ENCODE results near the gene SCARF2.
"Not testable (repeated sequence)": the region's sequence is repeated elsewhere in the genome, so short reads cannot be mapped to it uniquely, and the experiment has no call there.

SCARF2 gene

DNA sequence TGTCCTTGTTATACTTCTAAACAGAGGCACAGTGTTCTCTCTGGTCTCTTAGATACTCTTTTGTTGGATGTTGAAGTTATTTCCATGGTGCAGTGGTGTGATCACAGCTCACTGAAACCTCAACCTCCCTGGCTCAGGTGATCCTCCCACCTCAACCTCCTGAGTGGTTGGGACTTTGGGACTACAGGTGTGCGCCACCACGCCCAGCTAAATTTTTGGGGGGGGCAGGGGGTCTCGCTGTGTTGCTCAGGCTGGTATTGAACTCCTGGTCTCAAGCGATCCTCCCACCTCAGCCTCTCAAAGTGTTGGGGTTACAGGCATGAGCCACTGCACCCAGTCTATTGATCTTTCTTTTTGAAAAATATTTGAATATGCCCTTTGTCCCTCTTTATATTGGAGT is 28.7 kb downstream of the SCARF2 start:
- DNase-seq = no peak

DNA sequence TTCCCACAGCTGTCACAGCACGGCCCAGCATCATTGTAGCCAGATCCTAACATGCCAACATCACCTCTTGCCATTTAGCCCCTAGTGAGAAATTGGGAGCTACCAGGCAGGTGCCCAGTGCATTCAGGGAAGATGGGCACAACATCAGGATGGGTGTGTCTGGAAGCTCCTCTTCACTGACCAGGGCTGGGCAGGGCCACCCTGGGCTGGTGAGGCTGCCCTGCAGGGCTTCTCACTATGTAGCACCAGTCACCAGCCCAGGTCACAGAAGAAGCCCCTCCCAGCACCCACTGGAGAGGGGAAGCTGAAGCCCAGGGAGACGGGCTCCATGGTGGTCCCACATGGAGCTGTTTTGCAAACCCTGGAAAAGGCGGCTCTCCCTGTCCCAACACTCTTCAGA is 29.8 kb downstream of the SCARF2 start:
- no peak for DNase-seq

DNA sequence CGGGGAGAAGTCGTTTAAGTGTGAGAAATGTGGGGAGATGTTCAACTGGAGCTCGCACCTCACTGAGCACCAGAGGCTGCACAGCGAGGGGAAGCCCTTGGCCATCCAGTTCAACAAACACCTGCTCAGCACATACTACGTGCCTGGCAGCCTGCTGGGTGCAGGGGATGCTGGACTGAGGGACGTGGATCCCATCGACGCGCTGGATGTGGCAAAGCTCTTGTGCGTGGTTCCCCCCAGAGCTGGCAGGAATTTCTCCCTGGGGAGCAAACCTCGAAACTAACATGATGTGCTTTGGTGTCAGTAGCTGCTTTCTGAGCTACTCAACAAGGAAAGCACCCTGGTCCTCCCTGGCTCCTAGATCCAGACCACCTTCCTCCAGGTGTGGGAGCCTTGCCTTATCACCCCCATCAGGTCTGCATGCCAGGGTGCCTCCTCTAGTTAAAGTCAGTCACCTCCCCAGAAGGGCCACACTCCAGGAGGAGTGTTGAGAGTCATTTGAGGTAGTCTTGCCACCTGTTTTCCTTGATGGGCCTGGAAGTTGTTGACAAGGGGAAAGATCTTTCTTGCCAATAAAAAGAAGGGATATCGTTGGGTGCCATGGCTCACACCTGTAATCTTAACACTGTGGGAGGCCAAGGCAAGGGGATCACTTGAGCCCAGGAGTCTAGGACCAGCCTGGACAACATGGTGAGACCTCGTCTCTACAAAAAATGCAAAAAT is 30.8 kb downstream of the SCARF2 start:
- DNase-seq = no peak

DNA sequence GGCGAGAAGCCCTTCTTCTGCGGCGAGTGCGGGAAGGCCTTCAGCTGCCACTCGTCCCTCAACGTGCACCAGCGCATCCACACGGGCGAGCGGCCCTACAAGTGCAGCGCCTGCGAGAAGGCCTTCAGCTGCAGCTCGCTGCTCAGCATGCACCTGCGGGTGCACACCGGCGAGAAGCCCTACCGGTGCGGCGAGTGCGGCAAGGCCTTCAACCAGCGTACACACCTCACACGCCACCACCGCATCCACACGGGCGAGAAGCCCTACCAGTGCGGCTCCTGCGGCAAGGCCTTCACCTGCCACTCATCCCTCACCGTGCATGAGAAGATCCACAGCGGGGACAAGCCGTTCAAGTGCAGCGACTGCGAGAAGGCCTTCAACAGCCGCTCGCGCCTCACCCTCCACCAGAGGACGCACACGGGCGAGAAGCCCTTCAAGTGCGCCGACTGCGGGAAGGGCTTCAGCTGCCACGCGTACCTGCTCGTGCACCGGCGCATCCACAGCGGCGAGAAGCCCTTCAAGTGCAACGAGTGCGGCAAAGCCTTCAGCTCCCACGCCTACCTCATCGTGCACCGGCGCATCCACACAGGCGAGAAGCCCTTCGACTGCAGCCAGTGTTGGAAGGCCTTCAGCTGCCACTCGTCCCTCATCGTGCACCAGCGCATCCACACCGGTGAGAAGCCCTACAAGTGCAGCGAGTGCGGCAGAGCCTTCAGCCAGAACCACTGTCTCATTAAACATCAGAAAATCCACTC is 31.5 kb downstream of the SCARF2 start:
- DNase-seq = no peak

DNA sequence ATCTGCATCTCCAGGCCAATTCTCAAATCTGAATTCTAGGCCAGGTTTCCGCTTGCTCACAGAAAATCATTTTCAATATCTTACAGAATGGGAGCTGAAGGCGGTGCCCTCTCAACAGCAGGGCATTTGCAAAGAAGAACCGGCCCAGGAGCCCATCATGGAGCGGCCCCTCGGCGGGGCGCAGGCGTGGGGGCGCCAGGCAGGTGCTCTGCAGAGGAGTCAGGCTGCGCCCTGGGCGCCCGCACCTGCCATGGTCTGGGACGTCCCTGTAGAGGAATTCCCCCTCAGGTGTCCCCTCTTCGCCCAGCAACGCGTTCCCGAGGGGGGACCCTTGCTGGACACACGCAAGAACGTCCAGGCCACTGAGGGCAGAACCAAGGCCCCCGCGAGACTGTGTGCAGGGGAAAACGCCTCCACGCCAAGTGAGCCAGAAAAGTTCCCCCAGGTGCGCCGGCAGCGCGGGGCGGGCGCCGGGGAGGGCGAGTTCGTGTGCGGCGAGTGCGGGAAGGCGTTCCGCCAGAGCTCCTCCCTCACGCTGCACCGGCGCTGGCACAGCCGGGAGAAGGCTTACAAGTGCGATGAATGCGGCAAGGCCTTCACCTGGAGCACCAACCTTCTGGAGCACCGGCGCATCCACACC is 32.2 kb downstream of the SCARF2 start:
- DNase-seq = no peak

DNA sequence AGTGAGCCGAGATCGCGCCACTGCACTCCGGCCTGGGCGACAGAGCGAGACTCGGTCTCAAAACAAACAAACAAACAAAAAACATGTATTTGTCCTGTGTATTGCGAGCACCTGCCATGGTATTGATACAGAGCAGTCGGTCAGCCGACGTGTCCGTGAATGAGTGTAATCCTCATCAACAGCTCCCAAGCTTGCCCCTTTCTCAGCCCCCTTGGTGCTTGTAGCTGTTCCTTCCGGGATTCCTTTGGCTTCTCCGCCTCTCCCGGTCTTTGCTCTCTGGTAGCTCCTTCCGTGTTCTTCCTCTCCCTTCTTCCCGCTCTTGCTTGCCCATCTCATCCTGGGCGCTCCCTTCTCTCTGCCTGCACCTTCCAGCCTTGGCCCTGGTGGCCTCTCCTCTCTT is 32.7 kb downstream of the SCARF2 start:
- DNase-seq = no peak

DNA sequence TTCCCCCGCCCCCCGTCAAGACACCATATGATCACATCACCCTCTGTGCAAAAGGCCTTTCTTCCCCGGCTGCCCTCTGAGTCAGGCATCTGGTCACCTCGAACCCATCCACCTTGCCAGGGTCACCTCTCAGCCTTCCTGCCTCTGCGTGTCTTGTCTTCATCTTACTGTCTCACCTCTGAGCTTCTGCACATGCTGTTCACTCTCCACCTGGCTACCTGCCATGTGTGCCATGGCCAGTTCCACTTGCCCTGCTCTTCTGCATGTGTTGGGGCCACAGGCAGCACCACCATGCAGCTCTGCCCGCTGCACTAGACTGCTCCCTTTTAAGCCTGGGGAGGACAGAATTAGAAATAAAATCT is 33.9 kb downstream of the SCARF2 start:
- DNase-seq = no peak

DNA sequence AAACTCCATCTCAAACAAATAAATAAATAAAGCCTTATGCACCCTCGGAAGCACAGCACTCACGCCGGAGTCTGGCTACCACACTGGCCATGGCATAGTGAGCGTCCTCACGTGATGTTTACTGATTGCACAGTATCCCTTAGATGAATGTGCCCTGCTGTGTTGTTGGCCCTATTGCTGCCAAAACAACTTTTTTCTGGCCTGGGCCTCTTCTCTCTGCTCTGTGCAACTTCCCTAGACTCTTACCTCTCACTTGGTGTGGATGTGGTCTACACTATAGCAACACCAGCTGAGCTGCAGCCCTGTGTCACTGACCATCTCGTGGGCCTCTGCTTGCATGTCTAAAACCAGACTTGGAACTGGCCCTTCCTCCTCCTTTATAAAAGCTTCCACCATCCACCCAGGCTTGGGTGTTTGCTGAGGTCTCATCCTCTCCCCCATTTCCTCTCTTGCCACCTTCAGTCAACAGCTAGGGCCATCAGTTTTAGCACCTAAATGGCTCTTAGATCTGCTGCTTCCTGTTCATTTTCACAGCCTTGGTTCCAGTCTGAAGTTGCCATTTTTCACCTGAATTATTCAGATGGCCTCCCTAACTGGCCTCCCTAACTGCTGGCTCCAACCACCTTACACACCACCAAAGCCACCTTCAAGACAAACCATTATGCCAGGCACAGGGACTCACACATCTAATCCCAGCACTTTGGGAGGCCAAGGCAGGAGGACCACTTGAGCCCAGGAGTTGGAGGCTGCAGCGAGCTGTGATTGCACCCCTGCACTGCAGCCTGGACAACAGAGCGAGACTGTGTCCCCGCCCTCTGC is 34.5 kb downstream of the SCARF2 start:
- DNase-seq = no peak

DNA sequence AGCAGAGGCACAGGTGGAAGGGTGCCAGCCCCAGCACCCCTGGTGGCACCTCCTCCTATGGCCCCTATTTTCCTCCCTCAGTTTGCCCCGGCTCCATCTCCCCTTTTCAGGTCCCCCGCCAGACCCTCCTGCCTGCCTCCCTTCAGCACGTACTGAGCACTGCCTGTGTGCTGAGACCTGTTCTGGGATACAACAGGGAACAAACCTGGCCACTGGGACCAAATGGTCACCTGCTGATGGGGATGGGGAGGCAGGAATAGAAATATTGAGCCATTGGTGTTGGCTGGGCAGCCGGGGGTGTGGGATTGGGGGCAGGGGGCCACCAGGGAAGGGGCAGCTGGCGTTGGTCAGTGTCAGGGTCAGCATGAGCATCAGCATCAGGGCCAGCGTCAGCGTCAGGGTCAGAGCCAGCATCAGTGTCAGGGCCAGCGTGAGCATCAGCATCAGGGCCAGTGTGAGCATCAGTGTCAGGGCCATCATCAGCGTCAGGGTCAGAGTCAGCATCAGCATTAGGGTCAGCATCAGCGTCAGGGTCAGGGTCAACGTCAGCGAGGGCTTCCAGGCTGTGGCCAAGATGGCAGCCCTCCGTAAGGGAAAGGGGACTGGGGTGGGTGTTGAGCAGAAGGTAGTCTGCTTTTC is 36.1 kb downstream of the SCARF2 start:
- no peak for DNase-seq

DNA sequence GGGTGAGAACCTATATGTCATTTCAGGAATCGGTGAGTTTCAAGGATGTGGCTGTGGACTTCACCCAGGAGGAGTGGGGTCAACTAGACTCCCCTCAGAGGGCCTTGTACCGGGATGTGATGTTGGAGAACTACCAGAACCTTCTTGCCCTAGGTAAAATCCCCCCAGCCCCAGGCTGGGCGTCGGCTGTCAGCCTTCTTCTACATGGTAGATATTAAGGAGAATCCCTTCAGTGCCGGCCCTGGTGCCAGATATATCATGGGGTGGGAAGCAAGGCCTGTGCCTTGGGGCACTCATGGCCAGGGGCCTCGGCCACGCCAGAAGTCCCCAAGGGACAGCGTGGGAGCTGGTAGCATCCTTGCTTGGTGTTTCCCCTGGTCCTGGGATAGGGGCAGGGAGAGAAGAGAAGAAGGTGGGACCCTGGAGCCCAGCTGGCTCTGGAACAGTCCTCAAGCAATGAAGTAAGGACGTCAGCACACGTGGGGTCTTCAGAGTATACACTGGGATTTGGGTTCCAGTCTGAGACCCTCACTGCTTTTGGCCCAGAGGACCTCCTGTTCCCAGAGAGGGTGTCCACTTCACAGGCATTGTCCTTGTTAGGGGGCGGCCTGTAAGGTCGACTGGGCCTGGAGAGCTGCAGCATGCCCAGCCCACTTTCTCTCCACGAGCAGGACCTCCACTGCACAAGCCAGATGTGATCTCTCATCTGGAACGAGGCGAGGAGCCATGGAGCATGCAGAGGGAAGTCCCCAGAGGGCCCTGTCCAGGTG is 36.8 kb downstream of the SCARF2 start:
- DNase-seq = no peak

DNA sequence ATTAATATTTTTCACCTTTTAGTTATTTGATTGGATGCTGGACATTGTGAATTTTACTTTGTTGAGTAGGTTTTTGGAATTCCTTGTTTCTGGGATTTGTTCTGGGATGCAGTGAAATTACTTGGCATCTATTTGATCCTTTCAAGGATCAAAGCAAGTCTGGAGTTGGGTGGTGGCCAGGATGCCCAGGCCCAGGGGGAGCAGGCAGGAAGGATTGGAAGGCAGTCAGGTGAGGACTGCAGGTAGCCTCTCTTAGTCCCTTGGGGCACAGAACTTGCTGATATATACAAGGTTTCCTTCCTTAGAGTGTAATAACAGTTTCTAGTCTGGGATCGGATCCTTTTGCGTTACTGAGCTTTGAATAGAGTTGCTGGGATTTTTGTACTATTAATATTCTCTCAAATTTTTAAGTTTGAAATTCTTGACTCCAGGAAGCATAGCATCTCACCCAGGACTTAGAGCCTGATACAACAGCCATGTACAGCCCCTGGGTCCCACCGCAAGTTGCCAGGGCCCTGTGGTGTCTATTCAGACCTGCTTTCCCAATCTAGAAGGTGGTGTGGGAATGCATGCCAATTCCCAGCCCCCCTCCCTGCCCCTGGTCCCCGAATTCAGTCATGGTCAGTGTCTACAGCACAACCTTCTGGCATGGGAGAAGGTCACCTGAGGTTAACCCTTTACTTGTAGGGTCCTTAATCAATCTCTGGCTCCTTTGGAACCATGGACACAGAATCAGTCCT is 37.6 kb downstream of the SCARF2 start:
- no peak for DNase-seq

DNA sequence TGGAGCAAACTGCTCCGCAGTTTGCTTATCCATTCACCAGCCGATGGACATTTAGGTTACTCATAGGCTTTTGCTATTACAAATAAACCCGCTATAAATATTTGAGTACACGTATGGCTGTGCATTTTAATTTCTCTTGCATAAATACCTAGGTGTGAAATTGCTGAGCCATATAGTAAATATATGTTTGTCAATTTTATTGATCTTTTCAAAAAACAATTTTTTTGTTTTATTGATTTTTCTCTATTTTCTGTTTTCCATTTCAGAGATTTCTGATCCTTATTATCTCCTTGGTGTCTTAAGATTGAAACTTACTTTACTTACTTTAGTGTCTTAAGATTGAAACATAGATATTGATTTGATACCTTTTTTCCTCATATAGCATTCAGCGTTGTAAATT is 39.2 kb downstream of the SCARF2 start:
- no peak for DNase-seq

DNA sequence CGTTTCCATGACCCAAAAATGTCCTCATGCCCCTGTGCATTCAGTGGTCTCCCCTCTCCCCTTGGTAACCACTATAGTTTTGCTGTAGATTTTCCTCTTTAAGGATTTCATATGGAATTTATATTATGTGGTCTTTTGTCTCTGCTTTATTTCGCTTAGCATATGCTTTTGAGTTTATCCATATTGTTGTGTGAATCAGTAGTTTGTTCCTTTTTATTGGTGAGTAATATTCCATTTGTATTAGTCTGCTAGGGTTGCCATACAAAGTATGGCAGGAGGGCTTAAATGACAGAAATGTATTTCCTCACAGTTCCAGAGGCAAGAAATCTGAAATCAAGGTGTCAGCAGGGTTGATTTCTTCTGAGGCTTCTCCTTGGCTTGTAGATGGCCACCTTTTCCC is 40.1 kb downstream of the SCARF2 start:
- no peak for DNase-seq

DNA sequence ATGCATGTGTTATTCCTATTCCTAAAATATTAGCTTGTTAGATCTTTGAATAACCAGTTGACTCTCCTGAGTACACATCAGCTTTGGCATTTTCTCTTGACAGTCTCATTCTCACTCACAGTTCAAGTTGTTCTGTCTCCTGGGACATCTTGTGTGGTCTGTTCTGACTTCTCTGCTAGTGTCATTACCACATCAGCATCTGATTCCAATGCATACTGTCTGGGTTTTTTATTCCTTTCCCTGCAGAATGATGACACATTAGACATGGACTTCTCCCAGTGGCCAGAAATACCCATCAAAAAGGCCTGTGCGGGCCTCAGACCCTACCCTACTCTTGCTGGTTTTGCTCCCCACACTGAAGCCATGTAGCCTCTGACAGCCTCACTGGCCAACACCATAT is 41.0 kb downstream of the SCARF2 start:
- DNase-seq = no peak

DNA sequence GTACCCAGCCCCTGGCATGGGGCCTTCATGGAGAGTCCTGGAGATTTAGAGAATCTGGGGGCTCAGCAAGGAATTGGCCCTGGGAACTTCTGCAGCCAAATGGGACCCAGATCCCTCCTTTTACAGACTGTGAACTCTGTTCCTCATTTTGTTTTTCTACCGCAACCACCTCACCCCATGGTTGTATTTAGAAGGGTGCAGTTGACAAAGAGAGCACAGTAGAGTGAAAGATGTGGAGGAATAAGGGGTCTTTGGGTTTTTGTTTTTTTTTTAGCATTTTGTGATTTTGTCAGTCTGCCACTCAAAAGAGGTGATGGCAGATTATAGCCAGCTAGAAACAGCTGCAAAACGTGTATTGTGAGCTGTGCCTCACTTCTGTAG is 41.7 kb downstream of the SCARF2 start:
- DNase-seq = no peak

DNA sequence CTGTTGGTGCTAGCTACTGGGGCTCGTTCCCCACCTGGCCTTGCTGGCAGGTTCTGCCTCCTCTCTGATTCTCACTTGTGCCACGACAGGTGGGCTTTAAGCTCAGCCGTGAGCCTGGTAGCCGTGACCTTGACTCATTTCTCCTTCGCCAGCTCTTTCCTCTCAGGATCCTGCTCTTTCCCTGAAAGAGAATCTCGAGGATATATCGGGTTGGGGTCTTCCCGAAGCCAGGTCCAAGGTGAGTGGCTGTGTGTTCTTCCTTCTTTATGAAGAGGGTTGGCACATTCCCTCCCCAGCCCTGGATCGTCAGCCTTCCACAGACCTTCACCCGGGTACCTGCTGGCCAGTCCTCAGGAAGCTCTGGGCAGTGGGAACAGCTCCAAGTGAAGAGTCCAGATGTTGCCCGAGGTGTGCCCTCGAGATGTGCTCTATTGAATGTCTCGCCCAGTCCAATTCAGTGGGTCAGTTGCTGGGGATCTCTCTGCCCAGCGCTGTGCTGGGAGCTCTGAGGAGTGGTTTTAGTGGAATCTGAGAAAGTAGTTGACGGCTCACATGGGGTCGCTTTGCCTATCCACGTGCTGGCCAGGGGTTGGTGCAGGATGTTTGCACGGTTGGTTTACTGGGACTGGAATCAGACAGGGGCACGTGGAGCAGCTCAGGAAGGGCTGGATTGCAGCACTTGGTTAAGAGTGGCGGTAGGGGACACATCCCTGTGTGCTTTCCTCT is 42.3 kb downstream of the SCARF2 start:
- DNase-seq = no peak

DNA sequence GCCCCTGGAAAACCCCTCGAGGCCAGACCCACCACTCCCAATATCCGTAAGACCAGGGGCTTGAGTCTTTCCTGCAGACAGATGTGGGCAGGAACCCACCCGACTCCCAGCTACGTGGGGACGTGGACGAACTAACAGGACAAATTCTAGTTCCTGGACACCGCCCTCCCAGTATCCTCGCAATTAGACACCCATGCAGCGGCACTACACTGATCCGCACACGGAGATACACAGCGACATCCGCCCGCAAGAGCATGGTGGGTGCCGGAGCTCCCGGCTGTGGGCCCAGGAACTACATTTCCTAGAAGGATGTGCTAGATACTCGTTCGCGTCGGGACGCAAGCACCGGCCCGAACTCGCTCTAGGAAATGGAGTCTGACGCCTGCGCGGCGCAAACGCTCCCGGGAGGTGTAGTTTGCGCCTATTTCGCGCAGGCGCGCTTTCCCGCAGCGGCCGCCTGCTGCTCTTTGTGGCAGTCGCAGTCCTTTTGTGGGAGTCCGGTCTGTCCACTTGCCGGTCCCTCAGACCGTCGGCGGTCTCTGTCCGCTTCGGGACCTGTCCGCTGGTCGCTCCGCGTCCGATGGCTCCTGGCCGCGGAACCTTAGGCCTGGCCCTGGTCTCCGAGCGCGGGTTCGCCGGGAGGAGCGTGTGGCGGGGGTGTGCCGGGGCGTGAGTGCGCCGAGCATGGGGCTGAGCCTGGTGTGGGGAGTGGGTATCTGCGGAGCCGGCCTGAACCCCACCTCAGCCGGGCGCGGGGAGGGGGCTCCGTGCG is 43.7 kb downstream of the SCARF2 start, which contains the start of gene ZNF74:
Gene ZNF74 (plus strand): TSS at position 447 of the 772 bp plus-strand sequence. CDS start 478 bp downstream, outside the sequence.
- DNase-seq = peak; percentile 86 to 91

DNA sequence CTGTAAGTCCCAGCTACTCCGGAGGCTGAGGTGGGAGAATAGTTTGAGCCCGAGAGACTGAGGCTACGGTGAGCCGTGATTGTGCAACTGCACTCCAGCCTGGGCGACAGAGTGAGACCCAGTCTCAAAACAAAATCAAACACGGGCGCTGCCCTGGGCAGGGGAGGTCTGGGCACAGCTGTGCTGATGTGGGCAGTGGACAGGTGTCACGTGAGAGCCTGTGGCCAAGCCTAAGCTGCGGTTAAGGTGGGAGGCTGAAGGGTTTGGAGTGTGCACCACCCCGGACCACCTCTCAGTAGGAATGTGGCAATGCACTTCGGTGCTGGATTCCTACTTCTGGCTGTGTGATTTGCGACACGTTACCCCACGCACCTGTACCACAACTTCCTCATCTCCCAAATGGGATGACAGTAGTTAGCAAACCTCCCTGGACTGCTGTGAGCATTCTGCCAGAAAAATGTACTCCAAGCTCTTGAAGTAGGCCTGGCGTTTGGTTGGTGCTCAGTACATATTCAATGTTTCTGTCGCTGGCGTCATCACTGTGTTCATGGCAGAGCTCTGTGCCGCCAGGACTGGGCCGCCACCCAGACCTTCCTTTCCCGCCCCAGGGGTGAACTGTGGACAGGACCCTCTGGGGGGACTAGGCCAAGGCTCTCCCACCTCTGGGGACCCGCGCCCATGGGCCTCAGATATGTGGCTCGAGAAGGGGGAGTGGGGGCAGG is 44.5 kb downstream of the SCARF2 start:
- DNase-seq = no peak

DNA sequence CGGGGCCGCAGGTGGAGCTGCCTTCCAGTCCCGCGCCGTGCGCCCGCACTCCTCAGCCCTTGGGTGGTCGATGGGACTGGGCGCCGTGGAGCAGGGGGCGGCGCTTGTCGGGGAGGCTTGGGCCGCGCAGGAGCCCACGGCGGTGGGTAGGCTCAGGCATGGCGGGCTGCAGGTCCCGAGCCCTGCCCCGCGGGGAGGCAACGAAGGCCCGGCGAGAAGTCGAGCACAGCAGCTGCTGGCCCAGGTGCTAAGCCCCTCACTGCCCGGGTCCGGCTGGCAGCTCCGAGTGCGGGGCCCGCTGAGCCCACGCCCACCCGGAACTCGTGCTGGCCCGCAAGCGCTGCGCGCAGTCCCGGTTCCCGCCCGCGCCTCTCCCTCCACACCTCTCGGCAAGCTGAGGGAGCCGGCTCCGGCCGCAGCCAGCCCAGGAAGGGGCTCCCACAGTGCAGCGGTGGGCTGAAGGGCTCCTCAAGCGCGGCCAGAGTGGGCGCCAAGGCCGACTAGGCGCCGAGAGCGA is 45.2 kb downstream of the SCARF2 start:
- not testable (repeated sequence) for DNase-seq

All from SHP77 (cell line).